COLO668 (cell line): Measurements from ENCODE around the gene MS4A18.
A peak's percentile ranks its signal among the peaks of the same experiment; 100 is the strongest.

Experiments
- DNase-seq: peaks from one replicate; lab custom pipeline; 2025; ENCODE audit not compliant: unreplicated experiment; lab: John Stamatoyannopoulos, UW

MS4A18 gene

DNA sequence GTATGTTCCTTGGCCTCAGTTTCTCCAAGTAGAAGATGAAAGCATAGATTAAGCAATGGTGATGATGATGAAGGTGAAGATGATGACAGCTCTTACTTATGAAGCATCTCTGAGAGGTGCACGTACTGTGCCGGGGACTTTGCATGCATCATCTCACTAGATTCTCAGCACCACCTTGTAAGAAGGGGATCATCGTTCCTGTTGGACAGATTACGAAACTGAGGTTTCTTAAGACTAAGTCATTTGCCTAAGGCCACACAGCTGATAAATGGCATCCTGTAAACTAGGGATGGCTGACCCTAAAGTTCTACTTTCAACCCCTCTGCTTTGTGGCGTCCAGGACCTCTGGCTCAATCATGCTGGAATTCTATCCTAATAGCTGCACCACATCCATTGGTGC, 40.8 kb downstream of the MS4A18 start:
- no peak for DNase-seq

DNA sequence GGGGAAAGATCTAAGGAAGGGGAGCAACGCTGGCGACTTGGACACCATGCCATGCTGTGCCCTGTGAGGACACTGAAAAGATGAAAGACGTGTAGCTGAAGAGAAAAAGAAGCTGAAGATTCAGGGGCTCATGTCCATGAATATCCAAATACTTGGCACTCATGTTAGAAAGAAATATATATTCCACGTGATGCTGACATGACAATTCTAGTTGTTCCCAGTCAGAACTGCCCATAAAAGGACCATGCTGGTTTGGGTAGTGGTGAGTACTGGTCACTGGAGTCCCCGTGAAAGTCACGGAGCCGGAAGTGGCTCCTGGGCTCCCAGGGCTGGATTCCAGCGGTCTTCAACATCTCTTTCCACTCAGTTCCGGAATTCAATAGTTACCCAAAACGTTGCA, 42.0 kb downstream of the MS4A18 start:
- DNase-seq, result no peak

DNA sequence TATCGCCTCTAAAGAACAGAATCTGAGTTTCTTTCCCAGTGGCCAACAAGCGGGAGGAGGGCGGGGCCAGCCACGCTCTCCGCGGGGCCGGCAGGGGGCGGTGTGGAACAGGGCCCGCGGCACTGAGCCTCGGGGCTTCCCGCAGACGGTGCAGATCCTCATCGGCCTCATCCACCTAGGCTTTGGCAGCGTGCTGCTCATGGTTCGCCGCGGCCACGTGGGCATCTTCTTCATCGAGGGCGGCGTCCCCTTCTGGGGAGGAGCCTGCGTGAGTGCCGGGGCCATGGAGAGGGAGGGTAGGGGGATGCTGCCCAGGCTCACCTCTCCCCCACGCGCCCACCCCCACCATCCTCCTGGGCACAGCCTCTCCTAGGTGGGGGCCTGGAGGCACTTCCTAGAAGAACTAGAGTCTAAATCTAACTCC, 42.9 kb downstream of the MS4A18 start:
- no peak for DNase-seq

DNA sequence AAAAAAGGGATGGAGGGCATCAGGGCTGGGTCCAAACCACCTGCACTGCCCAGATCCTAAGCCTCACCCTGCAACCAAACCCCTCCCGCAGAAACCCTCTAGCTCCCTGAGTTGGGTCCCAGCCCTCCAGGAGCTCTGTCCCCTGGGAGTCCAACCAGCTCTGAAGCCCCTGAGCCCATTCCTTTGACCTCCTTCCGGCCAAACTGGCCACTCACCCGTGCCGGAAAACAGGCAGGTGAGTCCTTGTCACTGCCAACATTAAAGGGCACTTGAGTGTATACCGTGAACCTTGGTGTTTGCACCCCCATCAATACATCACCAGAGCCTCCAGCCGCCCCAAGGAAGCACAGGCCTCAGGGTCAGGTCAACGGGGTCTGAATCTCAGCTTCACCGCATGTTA, 43.7 kb downstream of the MS4A18 start:
- no peak for DNase-seq

DNA sequence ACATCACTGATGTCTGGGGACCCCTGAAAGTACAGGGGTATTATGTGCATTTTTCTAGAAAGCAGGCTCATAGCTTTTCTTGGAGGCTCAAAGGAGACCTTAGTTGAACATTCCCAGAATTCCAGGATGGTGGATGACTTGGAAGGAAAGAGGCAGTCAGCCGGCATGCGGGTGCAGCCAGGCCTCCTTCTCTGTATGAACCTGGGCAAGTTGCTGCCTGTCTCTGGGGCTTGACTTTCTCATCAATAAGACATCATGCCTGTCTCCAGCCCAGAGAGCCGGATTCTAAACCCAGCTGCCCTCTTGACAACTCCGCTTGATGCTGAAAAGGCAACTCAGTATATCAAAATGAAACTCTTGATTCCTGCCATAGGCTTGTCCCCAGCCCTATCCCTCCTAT, 44.8 kb downstream of the MS4A18 start:
- no peak for DNase-seq

DNA sequence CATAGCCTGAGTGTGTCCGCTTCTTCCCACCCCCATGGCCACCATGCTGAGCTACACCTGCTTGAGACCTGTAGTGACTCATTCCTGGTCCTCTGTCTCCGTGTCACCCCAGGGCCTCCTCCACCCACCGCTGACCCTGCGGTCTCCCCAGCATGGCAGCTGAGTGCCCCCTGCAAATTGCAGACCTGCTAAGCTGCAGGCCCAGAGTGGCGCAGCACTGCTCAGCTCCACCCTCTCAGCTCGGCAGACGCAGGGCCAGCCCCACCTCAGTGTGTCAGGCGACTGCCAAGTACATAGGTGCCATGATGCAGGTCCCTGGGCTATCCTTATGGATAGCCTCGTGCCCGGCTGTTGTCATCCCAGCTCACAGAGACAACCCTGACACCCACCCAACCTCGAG, 45.3 kb downstream of the MS4A18 start:
- DNase-seq, result no peak

DNA sequence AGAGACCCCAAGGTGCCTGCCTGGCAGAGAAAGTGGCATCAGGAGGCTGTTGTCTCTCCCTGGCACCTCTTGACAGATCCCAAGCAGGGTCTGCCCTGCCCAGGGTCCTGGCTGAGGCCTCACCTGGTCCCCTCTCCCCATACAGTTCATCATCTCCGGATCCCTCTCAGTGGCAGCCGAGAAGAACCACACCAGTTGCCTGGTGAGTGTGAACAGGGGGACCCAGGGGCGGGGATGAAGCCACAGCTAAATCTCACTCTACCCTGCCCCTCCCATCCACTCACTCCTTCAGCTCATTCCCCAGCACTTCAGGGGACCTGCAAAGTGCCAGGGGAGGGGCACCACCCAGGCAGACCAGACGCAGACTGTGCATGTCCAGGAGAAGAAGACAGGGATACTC, 46.6 kb downstream of the MS4A18 start:
- DNase-seq, result no peak

DNA sequence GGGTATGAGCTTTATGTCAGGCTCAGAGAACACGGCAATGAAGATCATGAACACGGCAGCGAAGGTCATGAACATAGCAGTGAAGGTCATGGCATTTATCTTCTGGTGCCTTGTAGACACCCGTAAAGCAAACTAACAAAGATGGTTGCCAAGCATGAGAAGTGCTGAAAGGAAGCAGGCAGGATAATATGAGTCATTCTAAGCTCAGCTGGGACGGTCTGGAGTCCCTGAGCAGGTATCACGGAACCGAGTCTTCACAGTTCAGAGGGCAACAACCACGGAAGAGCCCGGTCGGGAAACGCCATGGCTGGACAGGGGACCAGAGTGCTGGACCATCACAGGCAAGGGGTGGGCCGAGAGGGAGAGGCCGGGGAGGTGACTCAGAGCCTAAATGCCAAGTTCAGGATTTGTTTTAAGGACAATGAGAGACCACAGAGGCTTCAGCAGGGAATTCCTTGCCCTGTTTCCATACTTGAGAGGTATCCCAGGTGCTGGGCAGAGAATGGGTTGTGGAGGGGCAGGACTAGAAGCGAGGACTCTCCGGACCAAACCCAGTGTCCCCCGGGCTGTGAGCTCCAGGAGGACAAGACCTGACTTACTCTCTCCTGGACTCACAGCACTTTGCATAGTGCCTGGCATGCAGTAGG, 47.5 kb downstream of the MS4A18 start:
- DNase-seq, result no peak

DNA sequence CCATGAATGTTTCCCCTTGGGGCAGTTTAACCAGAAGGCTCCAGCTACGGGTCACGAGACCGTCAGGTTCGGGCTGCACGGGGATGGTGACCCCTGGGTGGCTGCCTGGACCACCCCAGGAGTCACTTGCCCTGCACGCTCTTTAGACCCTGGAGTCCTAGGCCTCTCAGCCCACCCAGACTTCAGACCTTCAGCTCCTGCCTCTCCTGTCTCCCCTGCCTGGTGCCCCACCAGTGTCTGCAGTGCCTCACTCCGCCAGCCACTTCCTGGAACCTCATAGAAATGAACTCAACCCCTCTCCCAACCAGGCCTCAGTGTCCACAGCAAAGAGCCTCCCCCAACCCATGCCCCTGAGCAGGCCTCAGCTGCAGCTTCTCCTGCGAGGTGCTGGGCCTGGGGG, 48.1 kb downstream of the MS4A18 start:
- DNase-seq, result no peak

DNA sequence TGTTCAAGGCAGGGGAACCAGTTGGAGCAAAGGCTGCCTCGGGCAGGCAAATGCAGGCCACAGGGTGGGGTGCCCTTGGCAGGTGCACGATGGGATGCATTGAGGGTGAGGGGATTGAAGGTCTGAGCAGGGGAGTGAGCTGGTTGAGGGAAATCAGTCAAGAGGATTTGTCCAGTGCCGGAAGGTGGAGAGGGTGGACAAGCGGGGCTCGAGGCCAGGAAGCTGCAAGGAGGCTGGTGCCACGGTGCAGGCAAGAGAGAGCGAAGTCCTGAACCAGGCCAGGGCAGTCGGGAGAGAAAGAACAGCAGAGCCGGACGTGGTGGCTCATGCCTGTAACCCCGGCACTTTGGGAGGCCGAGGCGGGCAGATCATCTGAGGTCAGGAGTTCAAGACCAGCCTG, 50.2 kb downstream of the MS4A18 start:
- no peak for DNase-seq

DNA sequence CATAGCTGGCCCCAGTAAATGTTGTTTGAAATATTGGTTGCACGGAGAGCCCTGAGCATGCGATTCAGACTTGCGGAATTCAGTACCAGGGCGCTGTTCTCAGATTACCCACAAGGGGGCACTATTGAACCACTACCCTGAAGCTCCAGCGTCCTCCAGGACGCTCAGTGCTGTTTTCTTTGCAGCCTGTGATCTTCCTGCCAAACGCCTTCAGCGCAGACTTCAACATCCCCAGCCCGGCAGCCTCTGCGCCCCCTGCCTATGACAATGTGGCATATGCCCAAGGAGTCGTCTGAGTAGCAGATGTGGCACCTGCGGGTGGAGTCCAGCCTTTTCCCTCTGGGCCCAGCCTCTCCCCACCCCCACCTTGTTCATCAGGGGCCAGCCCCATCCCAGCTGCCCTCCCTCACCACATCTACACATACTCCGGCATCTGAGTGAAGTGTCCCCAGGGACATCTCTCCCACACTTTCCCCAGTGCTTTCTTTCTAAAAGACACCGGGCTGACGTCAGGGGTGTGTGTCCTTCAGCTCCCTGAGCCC, 51.0 kb downstream of the MS4A18 start:
- peak; percentile 82 for DNase-seq

DNA sequence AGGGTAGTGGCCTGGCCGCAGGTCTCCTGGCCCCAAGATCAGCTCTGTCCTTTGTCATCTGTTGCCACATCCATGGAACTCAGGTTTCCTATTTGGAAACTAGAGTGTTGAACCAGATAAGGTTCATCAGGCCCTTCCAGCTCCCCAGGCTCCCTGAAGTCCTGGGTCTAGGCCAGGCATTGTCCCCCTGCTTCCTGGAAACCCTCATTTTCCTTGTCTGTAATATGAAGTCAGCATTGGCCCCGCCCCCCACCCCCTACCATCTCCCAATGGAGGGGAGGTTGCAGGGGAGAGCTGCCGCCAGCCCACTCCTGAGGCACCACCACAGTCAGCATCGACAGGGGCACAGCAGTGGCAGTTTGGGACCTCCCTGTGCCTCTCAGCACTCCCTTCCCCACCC, 51.6 kb downstream of the MS4A18 start:
- no peak for DNase-seq

DNA sequence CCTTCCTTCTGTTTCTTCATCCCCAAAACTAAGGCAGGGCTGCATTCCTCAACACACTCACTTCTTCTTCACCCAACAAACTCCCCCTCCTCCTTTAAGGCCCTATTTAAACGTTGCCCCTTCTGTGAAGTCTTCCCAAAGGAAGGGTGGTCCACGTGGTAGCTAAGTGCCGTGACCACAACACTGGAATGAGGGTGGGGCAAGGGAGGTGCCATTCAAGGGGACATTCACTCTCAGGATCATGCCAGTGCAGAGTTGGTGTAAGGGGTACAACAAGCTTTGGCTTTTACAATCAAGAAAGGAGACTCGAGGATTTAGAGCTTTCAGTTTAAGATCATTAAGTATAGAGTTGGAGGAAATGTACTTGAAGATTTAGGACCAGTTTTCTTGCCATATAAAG, 52.6 kb downstream of the MS4A18 start:
- DNase-seq, result no peak

DNA sequence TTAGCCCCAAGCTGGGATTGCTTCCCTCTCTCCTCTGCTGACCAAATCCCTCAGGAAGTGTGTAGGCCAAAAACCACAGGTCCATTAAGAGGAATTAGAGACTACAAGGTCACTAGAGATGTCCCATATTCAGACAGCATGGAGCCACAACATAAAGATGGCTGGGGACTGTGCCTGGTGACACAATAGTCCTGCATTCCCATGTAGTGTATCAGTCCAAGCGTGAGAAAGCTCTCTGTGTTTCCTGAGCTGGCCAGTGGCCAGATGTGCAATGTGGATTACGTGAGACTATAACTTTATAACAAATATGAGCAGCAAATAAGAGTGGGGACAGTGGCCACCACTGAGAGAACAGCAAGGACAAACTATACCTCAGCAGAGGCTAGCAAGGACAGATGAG, 53.1 kb downstream of the MS4A18 start:
- DNase-seq, result no peak

DNA sequence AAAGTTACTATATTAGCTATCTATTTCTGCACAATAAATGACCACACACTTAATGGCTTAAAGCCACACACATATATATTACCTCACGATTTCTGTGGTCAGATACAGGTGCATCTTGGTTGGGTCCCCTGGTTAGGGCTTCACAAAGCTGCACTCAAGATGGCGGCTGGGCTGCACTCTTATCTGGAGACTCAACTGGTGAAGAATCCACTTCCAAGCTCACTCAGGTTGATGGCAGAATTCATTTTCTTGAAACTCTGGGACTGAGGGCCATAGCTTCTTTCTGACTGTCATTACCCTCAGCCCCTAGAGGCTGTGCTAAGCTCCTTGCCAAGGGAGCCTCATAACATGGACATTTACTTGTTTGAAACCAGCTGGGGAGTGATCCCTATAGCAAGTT, 55.5 kb downstream of the MS4A18 start:
- no peak for DNase-seq

DNA sequence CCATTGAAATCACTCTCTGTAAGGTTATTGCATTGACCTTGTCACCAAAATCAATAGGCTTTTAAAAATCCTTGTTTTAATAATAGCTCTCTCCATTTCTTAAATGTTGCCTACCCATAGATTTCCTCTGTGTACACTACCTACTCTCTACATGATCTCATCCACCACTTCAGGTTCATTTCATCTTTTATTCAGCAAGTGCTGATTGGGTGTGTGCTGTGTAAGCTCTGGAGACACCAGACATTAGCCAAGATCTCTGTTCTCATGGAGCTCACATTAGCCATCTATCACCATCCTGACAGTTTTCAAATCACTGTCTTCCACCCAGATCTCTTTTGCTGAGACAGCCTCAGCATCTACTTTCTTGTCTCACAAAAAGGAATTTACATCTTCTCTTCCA, 56.3 kb downstream of the MS4A18 start:
- no peak for DNase-seq

DNA sequence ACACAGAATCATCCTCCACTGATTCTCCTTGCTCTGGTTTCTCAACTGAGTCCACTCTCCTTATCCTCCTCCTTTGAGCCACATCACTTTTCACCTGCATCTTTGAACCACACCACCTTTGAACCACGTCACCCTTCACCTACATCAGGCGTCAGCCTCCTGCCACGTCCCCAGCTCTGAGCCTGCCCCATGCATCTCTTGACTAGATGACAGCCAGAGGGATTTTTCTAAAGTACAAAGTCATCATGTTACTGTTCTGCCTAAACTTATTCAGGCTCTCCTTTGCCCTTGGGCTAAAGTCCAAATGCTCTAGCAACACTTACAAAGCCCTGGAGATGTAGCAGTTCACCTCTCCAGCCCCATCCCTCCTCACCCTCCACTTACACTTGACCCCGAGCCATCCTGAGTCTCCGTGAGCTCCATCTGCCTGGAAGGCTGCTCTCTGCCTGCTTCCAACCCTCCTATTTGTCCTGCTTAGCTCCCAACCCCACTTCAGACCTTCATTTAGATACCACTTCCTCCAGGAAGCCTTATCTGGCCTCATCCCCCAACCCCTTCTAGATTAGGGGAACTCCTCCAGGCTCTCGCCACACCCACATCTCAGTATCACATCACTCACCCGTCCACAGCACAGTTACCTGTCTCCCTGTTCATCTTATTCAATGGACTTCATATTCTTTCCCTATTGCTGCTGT, 56.9 kb downstream of the MS4A18 start:
- no peak for DNase-seq

DNA sequence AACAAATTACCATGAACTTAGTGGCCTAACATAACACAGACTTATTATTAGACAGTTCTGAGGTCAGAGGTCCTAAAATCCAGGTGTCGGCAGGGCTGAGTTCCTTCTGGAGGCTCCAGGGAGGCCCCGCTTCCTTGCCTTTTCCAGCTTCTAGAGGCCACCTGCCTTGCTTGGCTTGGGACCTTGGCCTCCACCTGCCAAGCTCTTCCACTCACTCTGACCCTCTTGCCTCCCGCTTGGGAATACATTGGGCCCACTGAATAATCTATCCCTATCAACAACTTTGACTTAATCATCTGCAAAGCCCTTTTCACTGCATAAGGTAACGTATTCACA, 57.4 kb downstream of the MS4A18 start:
- no peak for DNase-seq

DNA sequence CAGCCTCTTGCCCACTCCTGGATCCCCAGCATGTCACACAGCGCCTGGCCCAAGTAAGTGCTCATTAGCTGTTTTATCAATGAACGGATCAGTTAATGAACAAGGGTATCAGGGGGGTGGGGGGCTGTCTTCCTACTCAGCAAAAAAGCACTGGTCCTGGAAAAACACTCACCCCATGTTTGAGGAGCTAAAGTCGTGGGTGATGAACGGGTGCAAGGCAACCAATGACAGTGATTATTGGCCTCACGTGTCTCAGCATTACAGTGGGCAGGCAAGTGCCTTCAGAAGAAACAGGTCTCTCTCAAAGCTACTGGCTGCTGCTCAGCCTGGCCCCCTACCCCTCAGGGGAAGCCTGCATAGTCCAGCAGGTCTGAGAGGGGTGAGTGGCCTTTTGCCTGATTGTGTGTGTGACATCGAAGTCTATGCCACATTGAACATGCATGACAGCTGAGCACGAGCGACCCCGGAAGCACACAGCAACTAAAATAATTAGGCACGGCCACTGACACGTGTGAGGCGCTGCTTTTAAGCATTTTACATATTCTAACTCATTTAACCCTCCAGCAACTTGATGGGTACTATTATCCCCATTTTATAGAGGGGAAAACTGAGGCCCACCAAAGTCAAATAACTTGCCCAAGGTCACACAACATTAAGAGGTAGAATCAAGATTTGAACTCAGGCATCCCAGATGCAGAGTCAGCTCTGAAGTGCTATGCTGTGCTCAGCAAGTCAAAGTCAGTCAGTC, 58.0 kb downstream of the MS4A18 start:
- no peak for DNase-seq

DNA sequence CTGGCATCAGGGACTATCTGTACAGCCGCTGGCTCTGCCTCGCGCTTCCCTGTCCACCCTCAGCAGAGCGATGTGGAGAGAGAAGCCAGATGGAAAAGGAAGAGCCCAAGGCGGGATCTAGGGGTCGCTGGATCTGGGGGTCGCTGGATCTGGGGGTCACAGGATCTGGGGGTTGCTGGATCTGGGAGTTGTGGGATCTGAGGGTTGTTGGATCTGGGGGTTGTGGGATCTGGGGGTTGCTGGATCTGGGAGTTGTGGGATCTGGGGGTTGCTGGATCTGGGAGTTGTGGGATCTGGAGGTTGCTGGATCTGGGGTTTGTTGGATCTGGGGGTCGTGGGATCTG, 58.6 kb downstream of the MS4A18 start:
- no peak for DNase-seq

DNA sequence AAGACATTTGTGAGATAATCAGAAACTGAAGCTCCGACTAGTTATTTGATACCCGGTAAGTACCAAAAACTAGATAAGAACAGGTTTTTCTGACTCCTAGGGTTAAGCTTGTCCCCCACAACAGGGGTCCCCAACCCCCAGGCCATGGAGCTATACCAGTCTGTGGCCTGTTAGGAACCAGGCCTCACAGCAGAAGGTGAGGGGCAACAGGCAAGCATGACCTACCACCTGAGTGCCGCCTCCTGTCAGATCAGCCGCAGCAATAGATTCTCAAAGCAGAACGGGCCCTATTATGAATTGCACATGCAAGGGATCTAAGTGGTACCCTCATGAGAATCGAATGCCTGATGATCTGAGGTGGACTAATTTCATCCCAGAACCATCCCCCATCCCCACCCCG, 59.4 kb downstream of the MS4A18 start:
- no peak for DNase-seq

DNA sequence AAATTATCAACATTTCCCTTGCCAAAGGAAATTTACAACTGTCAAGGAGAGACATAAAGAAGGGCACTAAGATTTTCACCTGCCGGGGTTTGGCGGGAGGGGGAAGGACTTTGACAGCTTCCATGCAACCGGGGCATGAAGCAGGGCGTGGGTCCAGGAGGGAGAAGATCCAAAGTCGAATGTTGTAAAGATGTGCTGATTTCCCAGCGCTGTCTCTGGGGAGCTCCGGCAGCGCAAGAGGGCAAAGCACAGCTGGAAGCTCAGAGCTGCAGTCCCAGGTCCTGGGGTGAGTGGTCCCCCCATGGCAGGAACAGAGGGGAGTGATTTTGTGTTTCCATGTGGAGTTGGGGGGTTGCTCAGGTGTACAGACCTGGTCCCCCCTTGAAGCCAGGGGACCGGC, 60.6 kb downstream of the MS4A18 start, which contains the start of gene MS4A10:
Gene MS4A10 (plus strand): TSS at position 198 of the 400 bp plus-strand sequence. CDS start 5,003 bp downstream, outside the sequence.
- DNase-seq, result no peak
